Activated T-cell treated with anti-CD3 and anti-CD28 coated beads, Interleukin-2, amount 50 U/mL, for 72 hours (primary cell): ENCODE results near the gene ZSCAN21. TPM values are rescaled to one million over a fixed set of nuclear protein-coding genes. Genes with fewer than 3 reads are reported as not detected.

Experiments used
- total RNA-seq, 2 donors: library from RNA; stranded (reverse); gene quantifications; one replicate each; pipeline ENCODE4 v1.2.3, GENCODE V29; 2022

Gene ZSCAN21
- total RNA-seq, 2 donors from 2014 or later = 8.4 to 12.4 TPM

Other genes with a start within 250 kb of the ZSCAN21 start
- under 1 TPM; 0.17 to 0.32 TPM for gene CYP3A43, start 221.8 kb upstream of the ZSCAN21 start, total RNA-seq
- gene OR2AE1, start 172.7 kb upstream of the ZSCAN21 start, total RNA-seq = under 1 TPM; 0.46 to 0.53 TPM
- gene TRIM4, start 130.2 kb upstream of the ZSCAN21 start, total RNA-seq = 10 to 100 TPM; 34.9 to 38.2 TPM
- 1 to 10 TPM in 1 of 2 donors, under 1 TPM in 1; 0.58 to 1.7 TPM for gene GJC3, start 120.2 kb upstream of the ZSCAN21 start, total RNA-seq
- not detected for gene AZGP1, start 73.7 kb upstream of the ZSCAN21 start, total RNA-seq
- gene ZKSCAN1, start 34.2 kb upstream of the ZSCAN21 start, total RNA-seq = 10 to 100 TPM; 70.3 to 78.2 TPM
- 10 to 100 TPM; 23.1 to 24.2 TPM for gene ZNF3, start 31.9 kb downstream of the ZSCAN21 start, total RNA-seq
- gene COPS6, start 39.2 kb downstream of the ZSCAN21 start, total RNA-seq = 10 to 100 TPM; 43.7 to 45.4 TPM
- gene MCM7, start 51.6 kb downstream of the ZSCAN21 start, total RNA-seq = 100 to 1,000 TPM; 270 to 332 TPM
- gene AP4M1, start 51.9 kb downstream of the ZSCAN21 start, total RNA-seq = 10 to 100 TPM in 1 of 2 donors, 1 to 10 TPM in 1; 9.3 to 10.5 TPM
- 10 to 100 TPM; 76.7 to 88.1 TPM for gene TAF6, start 69.6 kb downstream of the ZSCAN21 start, total RNA-seq
- 10 to 100 TPM; 11.1 to 18.8 TPM for gene CNPY4, start 69.9 kb downstream of the ZSCAN21 start, total RNA-seq
- 1 to 10 TPM; 3.2 to 3.4 TPM for gene MBLAC1, start 77.2 kb downstream of the ZSCAN21 start, total RNA-seq
- gene LAMTOR4, start 99.1 kb downstream of the ZSCAN21 start, total RNA-seq = 100 to 1,000 TPM; 130 to 134 TPM
- gene TRAPPC14, start 108.9 kb downstream of the ZSCAN21 start, total RNA-seq = 10 to 100 TPM; 22.1 to 28.8 TPM
- 10 to 100 TPM in 1 of 2 donors, 1 to 10 TPM in 1; 6.9 to 11.7 TPM for gene GAL3ST4, start 118.8 kb downstream of the ZSCAN21 start, total RNA-seq
- 10 to 100 TPM in 1 of 2 donors, 1 to 10 TPM in 1; 9.7 to 14.2 TPM for gene GPC2, start 127.6 kb downstream of the ZSCAN21 start, total RNA-seq
- gene STAG3, start 128.1 kb downstream of the ZSCAN21 start, total RNA-seq = 100 to 1,000 TPM; 103 to 121 TPM
- 10 to 100 TPM; 26.7 to 34.4 TPM for gene PVRIG, start 170.2 kb downstream of the ZSCAN21 start, total RNA-seq